GM13977 (cell line): ENCODE data around the gene CHMP6.

Experiments
- DNase-seq: peaks from one replicate; pipeline ENCODE4 v3.0.0; 2012; ENCODE audit warnings: low spot score
- in situ Hi-C: fragments of 300-500 bp; cut with MboI; formaldehyde crosslinking; loops from one replicate; pipeline ENCODE4 v1.12.0; 2022; ENCODE audit warnings: low sequenced_read_pairs, low pct_unique_long_range_greater_than_20kb, mixed read lengths, inconsistent platforms; ENCODE audit not compliant: unreplicated experiment
- TF ChIP-seq, protein P1 (sequence below): IDR thresholded peaks from 2 replicates; pipeline ENCODE4 v1.5.1; 2012; ENCODE audit warnings: mild to moderate bottlenecking, control low read depth; ENCODE audit not compliant: insufficient read depth; ENCODE audit errors: extremely low read depth, missing control alignments

The CHMP6 gene

DNA sequence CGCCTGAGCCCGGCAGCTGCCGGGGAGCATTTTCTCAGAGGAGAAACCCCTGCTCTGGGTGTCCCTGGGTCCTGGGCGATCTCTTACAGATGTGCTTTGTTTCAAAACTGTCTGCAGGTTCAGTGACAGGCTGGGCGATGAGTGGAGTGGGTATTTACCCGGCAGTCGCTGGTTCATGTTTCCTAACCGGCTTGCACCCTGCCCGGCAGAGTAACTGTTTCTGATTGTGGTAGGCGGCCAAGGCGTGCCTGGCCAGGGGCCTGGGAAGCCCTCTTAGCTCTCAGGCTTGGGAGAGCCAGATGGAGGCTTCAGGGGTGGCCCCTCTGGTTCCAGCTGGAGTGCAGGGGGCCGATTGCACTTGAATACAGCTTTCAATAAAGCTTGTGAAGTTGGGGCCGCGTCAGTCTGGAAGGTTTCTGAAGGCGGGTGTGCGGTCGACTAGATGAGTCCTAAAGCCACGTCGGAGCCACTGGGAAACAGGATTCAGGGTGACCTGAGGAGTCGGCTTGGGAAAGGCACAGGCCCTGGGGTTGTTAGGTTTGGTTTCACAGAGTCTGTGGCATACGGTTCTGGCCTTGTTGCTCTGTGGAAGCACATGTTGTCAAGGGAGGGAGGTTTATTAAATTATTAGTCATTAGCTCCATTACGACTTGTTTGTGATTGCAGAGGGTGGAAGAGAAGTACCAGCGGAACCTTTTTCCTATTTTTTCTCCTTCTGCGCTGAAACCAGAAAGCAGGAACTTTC is 44.7 kb downstream of the CHMP6 start:
- TF ChIP-seq, protein P1, sequence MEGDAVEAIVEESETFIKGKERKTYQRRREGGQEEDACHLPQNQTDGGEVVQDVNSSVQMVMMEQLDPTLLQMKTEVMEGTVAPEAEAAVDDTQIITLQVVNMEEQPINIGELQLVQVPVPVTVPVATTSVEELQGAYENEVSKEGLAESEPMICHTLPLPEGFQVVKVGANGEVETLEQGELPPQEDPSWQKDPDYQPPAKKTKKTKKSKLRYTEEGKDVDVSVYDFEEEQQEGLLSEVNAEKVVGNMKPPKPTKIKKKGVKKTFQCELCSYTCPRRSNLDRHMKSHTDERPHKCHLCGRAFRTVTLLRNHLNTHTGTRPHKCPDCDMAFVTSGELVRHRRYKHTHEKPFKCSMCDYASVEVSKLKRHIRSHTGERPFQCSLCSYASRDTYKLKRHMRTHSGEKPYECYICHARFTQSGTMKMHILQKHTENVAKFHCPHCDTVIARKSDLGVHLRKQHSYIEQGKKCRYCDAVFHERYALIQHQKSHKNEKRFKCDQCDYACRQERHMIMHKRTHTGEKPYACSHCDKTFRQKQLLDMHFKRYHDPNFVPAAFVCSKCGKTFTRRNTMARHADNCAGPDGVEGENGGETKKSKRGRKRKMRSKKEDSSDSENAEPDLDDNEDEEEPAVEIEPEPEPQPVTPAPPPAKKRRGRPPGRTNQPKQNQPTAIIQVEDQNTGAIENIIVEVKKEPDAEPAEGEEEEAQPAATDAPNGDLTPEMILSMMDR, result no peak
- DNase-seq, result no peak
- in situ Hi-C loops, result no loop called here

DNA sequence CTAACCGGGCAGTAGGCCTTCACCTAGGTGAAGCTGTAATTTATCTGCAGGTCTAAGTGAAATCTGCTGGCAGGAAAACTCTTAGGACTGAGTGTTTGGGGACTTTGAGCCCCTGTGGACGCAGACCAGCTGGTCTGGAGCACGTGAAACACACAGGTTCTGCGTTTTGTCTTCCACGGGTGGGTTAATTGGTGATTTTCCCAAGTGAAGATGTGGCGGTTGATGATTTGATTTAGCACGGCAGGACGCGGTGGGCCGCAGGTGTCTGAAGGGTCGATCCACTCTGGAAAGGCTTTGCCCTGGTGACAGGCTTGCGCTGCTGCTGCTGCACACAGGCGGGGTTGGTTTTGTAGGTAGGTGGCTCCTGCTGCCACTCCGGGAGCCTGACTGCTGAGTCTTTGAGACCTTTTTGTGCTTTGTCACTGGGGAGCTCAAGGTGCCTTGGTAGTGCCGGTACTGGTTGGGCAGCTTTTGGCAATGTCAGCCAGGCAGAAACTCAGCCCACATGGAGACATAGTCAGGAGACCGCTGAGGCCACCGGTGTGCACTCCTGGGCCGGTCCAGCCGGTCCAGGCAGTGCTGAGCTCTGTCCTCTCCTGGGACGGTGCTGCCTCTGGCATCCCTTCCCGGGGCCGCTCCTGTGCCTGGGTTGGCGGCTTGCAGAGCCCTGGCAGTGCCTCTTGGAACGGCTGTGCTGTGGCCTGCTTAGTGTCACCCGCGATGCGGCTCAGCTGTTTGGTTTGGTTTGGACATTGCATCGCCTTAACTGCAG is 45.6 kb downstream of the CHMP6 start:
- in situ Hi-C loops, result no loop called here
- no peak for DNase-seq
- TF ChIP-seq, protein P1, result no peak

DNA sequence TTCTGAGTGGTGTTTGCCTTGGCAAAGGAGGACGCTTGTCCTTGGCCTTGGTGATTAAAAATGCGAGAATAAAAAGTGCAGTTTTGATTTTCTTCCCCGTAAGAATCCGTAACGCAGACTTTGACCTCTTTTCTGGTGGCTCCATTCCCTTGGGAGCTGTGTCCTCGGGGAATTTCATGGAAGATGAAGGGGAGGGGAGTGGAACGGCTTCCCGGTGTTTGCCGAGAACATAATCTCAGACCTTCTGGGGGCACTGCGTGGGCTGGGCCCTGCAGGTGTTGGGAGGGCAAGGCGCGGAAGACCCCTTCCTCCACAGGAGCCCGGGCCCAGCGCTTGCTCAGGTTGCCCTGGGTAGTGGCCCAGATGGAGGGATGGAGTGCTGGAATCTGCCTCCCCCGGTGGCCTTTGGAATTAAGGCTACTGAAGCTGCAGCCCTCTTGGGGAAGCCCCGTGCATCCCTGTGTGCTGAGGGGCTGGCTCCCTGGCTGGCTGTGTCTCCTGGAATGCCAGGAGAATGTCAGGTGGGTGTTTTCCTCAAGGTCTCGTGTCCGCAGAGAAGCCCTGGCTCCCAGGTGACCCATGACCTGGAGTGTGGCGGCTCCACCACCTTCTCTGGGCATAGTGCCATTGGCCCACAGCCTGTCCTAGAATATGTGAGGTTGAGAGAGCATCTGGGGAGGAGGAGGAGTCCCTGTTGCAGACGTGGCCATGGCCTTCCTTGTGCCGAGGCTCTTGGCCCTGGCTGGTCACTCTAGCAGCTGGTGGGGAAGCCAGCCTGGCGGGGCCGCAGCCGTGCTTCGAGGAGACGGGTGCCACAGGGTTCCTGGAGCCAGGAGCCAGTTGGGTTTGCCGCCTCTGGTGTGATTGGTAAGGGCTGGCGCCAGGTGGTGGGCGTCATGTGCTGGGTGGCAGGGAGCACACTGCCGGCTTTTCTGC is 46.4 kb downstream of the CHMP6 start:
- TF ChIP-seq, protein P1, result no peak
- no peak for DNase-seq
- in situ Hi-C loops, result no loop called here

DNA sequence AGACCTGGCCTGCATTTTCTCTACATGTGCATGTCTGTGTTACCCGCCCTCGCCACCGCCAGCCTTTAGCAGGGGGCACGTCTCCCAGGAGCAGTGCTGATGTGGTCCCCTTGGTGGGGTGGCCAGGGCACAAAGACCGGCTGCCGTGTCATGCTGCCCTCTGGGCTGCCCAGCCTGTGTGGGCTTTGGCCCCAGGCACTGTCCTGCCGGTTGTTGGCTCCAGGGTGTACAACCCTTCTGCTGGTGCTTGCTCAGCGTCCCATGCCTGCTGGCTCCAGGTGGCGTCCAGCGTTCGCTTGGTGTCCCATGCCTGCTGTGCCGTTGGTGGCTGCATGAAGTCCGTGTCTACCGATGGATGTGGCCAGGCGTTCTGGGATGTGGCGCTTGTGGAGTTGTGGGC is 47.5 kb downstream of the CHMP6 start:
- DNase-seq, result no peak
- in situ Hi-C loops, result no loop called here
- TF ChIP-seq, protein P1, result no peak

DNA sequence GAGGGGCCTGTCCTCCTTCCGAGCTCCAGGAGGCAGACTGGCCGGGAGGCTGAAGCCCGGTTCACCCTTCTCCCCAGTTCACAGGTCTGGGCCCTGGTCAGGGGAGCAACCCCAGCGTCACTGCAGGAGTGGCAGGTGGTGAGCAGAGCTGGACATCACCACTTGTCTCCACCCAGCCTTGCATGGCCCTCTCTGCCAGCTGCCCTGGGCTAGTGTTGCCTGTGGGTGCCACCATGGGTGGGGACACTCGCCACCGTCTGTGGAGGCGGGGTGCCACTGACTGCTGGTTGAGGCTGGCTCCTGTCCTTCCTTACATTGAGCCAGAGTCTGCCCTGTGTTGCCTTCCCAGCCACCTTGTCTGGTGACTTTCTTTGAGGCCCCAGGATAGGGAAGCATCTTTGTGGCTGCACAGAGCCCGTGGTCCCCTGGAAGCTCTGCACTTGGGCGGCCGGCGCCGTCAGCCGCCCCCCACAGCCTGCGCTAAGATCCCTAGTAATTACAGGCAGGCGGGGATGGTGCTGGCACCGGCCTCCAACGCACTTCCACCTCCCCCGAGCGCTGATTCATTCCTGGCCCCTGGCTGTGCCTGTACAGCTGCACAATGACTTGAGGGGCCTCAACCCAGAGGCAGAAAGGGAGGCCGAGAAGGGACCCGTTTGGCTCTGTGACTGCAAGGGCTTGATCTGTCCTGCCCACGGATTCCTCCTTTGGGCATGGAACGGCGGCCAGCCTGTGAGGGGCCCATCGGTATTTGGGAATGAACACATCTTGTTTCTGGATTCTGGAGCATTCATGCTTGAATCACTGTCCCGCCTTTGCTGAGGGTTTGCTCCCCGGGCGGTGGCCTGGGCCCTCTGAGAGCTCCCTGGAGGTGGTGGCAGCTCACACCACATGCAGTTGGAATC is 48.5 kb downstream of the CHMP6 start:
- in situ Hi-C loops, result no loop called here
- no peak for DNase-seq
- TF ChIP-seq, protein P1, result no peak
